ENCODE data around the gene TPP2.

Gene TPP2

GRCh38 chr13:102690883-102691282, 94.1 kb downstream of the TPP2 start:
- H3K27ac ChIP-seq, result no peak overlapping the region
- no peak for TF ChIP-seq ZFX (IDR thresholded peaks at IDR 0.05)
- TF ChIP-seq, protein P1, sequence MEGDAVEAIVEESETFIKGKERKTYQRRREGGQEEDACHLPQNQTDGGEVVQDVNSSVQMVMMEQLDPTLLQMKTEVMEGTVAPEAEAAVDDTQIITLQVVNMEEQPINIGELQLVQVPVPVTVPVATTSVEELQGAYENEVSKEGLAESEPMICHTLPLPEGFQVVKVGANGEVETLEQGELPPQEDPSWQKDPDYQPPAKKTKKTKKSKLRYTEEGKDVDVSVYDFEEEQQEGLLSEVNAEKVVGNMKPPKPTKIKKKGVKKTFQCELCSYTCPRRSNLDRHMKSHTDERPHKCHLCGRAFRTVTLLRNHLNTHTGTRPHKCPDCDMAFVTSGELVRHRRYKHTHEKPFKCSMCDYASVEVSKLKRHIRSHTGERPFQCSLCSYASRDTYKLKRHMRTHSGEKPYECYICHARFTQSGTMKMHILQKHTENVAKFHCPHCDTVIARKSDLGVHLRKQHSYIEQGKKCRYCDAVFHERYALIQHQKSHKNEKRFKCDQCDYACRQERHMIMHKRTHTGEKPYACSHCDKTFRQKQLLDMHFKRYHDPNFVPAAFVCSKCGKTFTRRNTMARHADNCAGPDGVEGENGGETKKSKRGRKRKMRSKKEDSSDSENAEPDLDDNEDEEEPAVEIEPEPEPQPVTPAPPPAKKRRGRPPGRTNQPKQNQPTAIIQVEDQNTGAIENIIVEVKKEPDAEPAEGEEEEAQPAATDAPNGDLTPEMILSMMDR (conservative IDR thresholded peaks at IDR 0.05), result no peak

DNA sequence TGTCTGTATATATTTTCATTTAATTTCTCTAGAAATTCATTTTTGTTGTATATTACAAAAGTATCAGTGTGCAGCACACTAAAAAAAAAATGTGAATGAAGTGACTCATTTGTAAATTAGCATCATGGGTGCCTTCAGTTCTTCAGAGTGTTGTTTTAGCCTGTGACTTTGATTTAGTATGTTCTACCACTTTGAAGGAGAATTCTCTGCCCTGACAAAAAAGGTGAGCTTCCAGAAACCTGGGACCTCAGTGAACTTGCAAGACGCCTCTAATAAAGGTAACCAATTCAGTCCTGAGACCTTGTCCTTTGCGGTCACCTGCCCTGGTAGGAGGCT, 95.7 kb downstream of the TPP2 start:
- TF ChIP-seq, protein P1 (conservative IDR thresholded peaks at IDR 0.05), result no peak
- no peak for TF ChIP-seq ZFX (IDR thresholded peaks at IDR 0.05)
- H3K27ac ChIP-seq, result no peak overlapping the region

DNA sequence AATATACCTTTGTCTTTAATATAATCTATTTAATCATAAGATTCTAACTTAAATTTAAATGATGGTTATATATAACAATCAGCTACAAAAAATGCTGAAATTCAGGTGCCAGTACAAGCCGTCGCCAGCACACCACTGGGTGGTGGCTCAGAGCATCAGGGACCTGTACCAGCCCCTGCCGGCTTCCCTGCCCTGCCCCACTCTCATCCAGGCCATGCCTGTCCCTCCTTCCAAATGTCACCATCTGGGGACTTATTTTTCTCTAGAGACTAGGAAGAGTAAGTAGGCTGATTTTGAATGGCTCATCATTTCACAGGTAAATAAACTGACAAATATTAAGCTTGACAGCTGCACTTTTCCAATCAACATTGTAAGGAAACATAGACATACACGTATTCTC, 96.5 kb downstream of the TPP2 start:
- TF ChIP-seq ZFX (IDR thresholded peaks at IDR 0.05), result no peak
- TF ChIP-seq, protein P1 (conservative IDR thresholded peaks at IDR 0.05), result no peak
- H3K27ac ChIP-seq, result no peak overlapping the region

- TF ChIP-seq, protein P1 (conservative IDR thresholded peaks at IDR 0.05), result no peak
- TF ChIP-seq ZFX (IDR thresholded peaks at IDR 0.05), result no peak
- H3K27ac ChIP-seq, result no peak overlapping the region
Measured at GRCh38 chr13:102693776-102694175, 97.0 kb downstream of the TPP2 start.

GRCh38 chr13:102694937-102695336, 98.2 kb downstream of the TPP2 start, which contains the start of gene METTL21C:
Gene METTL21C, minus strand, starts transcription at chr13:102695044. Its CDS starts 546 bp downstream, at chr13:102694498.
- no peak within 1 kb of the TSS for H3K27ac ChIP-seq
- TF ChIP-seq ZFX (IDR thresholded peaks at IDR 0.05), result no peak
- TF ChIP-seq, protein P1 (conservative IDR thresholded peaks at IDR 0.05), result no peak

DNA sequence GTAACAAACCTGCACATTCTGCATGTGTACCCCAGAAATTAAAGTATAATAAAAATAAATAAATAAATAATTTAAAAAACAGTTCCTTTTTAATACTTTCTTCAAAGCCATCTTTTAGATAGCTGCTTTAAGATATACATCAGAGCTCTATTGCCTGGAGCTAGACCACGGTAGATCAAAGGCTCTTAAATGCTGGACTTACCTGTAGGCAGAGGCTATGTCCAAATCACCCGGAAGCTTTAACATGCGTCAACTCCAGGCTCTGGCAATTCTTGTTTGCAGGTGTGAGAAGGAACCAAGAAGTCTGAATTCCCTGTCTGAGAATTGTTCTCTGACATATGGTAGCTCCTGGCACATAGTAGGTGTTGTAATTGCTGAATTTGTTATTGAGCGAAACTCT, 99.7 kb downstream of the TPP2 start:
- no peak for TF ChIP-seq ZFX (IDR thresholded peaks at IDR 0.05)
- TF ChIP-seq, protein P1 (conservative IDR thresholded peaks at IDR 0.05), result no peak
- no peak overlapping the region for H3K27ac ChIP-seq

DNA sequence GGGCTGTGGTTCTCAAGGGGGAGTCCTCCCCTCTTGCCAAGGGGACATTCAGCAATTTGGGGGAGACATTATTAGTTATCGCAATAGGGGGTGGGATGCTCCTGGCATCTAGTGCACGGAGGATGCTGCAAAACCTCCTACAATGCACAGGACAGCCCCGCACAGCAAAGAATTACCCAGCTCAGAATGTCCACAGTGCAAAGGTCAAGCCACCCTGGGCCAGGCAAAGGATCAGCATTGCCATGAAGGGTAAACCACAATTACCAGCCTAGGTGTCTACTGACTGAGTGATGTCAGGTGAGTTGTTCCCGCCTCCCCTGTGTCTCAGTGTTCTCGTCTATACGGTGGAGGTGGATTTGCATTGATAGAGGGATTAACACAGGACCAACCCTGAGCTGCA, 100.5 kb downstream of the TPP2 start:
- TF ChIP-seq, protein P1 (conservative IDR thresholded peaks at IDR 0.05), result no peak
- no peak for TF ChIP-seq ZFX (IDR thresholded peaks at IDR 0.05)
- H3K27ac ChIP-seq, result no peak overlapping the region
